Keratinocyte (primary cell): ENCODE data around the gene FBLN1. TPM values are rescaled to one million over a fixed set of nuclear protein-coding genes. Genes with fewer than 3 reads are reported as not detected.

Source experiments
- DNase-seq: peaks from one replicate; pipeline ENCODE4 v3.0.0-alpha.2; 2011; ENCODE audit warnings: low read depth, missing footprints, low spot score
- FAIRE-seq: peaks from 2 replicates; lab custom pipeline; 2011; peaks lifted over from hg19 to GRCh38; lab: Jason Lieb, UNC
- H2AFZ ChIP-seq: 2 replicates; pipeline ENCODE4 v1.6.0; 2012; ENCODE audit warnings: low read length, control low read depth, inconsistent platforms; ENCODE audit not compliant: control insufficient read depth
- H3K27ac ChIP-seq: 2 replicates; pipeline ENCODE4 v1.5.1; 2011; ENCODE audit warnings: low read length; ENCODE audit not compliant: control insufficient read depth, insufficient read depth
- H3K27me3 ChIP-seq: 3 replicates; pipeline ENCODE4 v1.6.0; 2011; ENCODE audit warnings: low read length; ENCODE audit not compliant: control insufficient read depth, insufficient read depth; ENCODE audit errors: extremely low read depth
- H3K36me3 ChIP-seq, 2 experiments: 2 replicates in 1 of 2; 3 replicates in 1 of 2; pipeline ENCODE4 v1.5.1; 2011; ENCODE audit warnings: low read length in 2 of 2, mild to moderate bottlenecking in 1 of 2; ENCODE audit not compliant: control insufficient read depth in 2 of 2, insufficient read depth in 2 of 2; ENCODE audit errors: extremely low read depth in 1 of 2
- H3K4me1 ChIP-seq: 3 replicates; pipeline ENCODE4 v1.5.1; 2011; ENCODE audit warnings: low read length; ENCODE audit not compliant: control insufficient read depth, insufficient read depth; ENCODE audit errors: extremely low read depth
- H3K4me2 ChIP-seq: 3 replicates; pipeline ENCODE4 v1.6.0; 2011; ENCODE audit warnings: low read depth, low read length; ENCODE audit not compliant: control insufficient read depth, insufficient read depth; ENCODE audit errors: extremely low read depth
- H3K4me3 ChIP-seq, 3 experiments: fragments of 200-600 bp in 1 of 3; sonication (generic) in 1 of 3; 2 replicates in 2 of 3; 3 replicates in 1 of 3; pipeline ENCODE4 v1.5.1; 2011 to 2016; ENCODE audit warnings: low read length in 3 of 3, mild to moderate bottlenecking in 3 of 3, control low read depth in 2 of 3, inconsistent platforms in 1 of 3, low read depth in 1 of 3, mixed read lengths in 1 of 3, mixed run types in 1 of 3, moderate library complexity in 1 of 3; ENCODE audit not compliant: control insufficient read depth in 2 of 3, insufficient read depth in 2 of 3; ENCODE audit errors: extremely low read depth in 1 of 3
- H3K79me2 ChIP-seq: 2 replicates; pipeline ENCODE4 v1.6.0; 2012; ENCODE audit warnings: low read length; ENCODE audit not compliant: control insufficient read depth, insufficient read depth
- H3K9ac ChIP-seq: 3 replicates; pipeline ENCODE4 v1.6.0; 2011; ENCODE audit warnings: low read length; ENCODE audit not compliant: control insufficient read depth, insufficient read depth; ENCODE audit errors: extremely low read depth
- H3K9me1 ChIP-seq: 3 replicates; pipeline ENCODE4 v1.6.0; 2011; ENCODE audit warnings: low read length; ENCODE audit not compliant: control insufficient read depth, insufficient read depth; ENCODE audit errors: extremely low read depth
- H3K9me3 ChIP-seq: 2 replicates; pipeline ENCODE4 v1.5.1; 2012; ENCODE audit warnings: low read depth, low read length; ENCODE audit not compliant: control insufficient read depth
- H4K20me1 ChIP-seq: 3 replicates; pipeline ENCODE4 v1.6.0; 2011; ENCODE audit warnings: low read length; ENCODE audit not compliant: control insufficient read depth, insufficient read depth; ENCODE audit errors: extremely low read depth
- CTCF ChIP-seq, 3 experiments: IDR thresholded peaks in 1 of 3; conservative IDR thresholded peaks in 1 of 3; optimal IDR thresholded peaks in 1 of 3; 2 replicates in 2 of 3; 3 replicates in 1 of 3; pipeline versions ENCODE3 to v1.5.1; 2011; ENCODE audit warnings: low read length in 3 of 3, mild to moderate bottlenecking in 3 of 3, moderate library complexity in 2 of 3, control low read depth in 1 of 3, inconsistent platforms in 1 of 3; ENCODE audit not compliant: insufficient read depth in 2 of 3; ENCODE audit errors: extremely low read depth in 1 of 3
- EZH2 ChIP-seq: IDR thresholded peaks from one replicate; pipeline ENCODE4 v1.6.1; 2012; ENCODE audit warnings: inconsistent platforms, mild to moderate bottlenecking, low read length, moderate library complexity
- dilution Hi-C: fragments of 300-500 bp; cut with MboI; formaldehyde crosslinking; loops from one replicate; pipeline ENCODE4 v1.7.0; 2020; ENCODE audit warnings: low sequenced_read_pairs; ENCODE audit not compliant: extremely low pct_ligation_motif_present
- polyA plus RNA-seq, 5 experiments: library from polyadenylated mRNA; depleted of rRNA in 3 of 5; stranded (reverse) in 3 of 5; stranded (forward) in 1 of 5; unstranded in 1 of 5; fragments of >200 nt; gene quantifications; 1 replicate in 1 of 5; 2 replicates in 3 of 5; 3 replicates in 1 of 5; pipeline versions ENCODE4 v1.2.1 to v1.2.3, GENCODE V29; 2011 to 2012; ENCODE audit warnings: missing spikeins in 2 of 5, low read depth in 1 of 5, low replicate concordance in 1 of 5

The FBLN1 gene
- polyA plus RNA-seq, 1 donor (not counting 4 experiments of a cell fraction or from before 2014, with no cell fraction given): 13.7 TPM

- FAIRE-seq (no peak), DNase-seq (no peak)
- H3K79me2 ChIP-seq: no peaks in the 10 kb centered on the region
- no peak overlapping the region for H3K27ac ChIP-seq
- no peaks in the 10 kb centered on the region for H4K20me1 ChIP-seq
- H3K9me3 ChIP-seq: no peaks in the 10 kb centered on the region
- H3K4me1 ChIP-seq: peaks cover 7% of the 10 kb centered on the region
- H2AFZ ChIP-seq: no peak overlapping the region
- H3K4me3 ChIP-seq: no peak overlapping the region
- no peaks in the 10 kb centered on the region for H3K9me1 ChIP-seq
- no peak overlapping the region for H3K4me2 ChIP-seq
- dilution Hi-C loops: no loop called here
- H3K27me3 ChIP-seq: no peaks in the 10 kb centered on the region
- H3K36me3 ChIP-seq: no peaks in the 10 kb centered on the region
- H3K9ac ChIP-seq: no peak overlapping the region
- no peak for TF ChIP-seq EZH2
- TF ChIP-seq CTCF (optimal IDR thresholded peaks at IDR 0.05 in 1 of 3, IDR thresholded peaks at IDR 0.05 in 1 of 3, conservative IDR thresholded peaks at IDR 0.05 in 1 of 3; ENCODE audit: extremely low read depth in 1 of 3, insufficient read depth in 2 of 3, low read length in 3 of 3): no peak
Observed at GRCh38 chr22:45647532-45648225, 145.0 kb downstream of the FBLN1 start.

GRCh38 chr22:45648301-45649117 is 145.8 kb downstream of the FBLN1 start:
- no peaks in the 10 kb centered on the region for H3K9me3 ChIP-seq
- no peaks in the 10 kb centered on the region for H3K9me1 ChIP-seq
- H3K79me2 ChIP-seq: no peaks in the 10 kb centered on the region
- no peak overlapping the region for H3K4me2 ChIP-seq
- no peaks in the 10 kb centered on the region for H3K36me3 ChIP-seq
- no peak overlapping the region for H3K4me3 ChIP-seq
- no peak for FAIRE-seq
- no peak overlapping the region for H3K27ac ChIP-seq
- dilution Hi-C loops: no loop called here
- H3K9ac ChIP-seq: no peak overlapping the region
- H2AFZ ChIP-seq: no peak overlapping the region
- H3K27me3 ChIP-seq: no peaks in the 10 kb centered on the region
- peaks cover 4% of the 10 kb centered on the region for H3K4me1 ChIP-seq
- DNase-seq: no peak
- TF ChIP-seq EZH2: no peak
- TF ChIP-seq CTCF (optimal IDR thresholded peaks at IDR 0.05 in 1 of 3, IDR thresholded peaks at IDR 0.05 in 1 of 3, conservative IDR thresholded peaks at IDR 0.05 in 1 of 3; ENCODE audit: extremely low read depth in 1 of 3, insufficient read depth in 2 of 3, low read length in 3 of 3): no peak
- no peaks in the 10 kb centered on the region for H4K20me1 ChIP-seq
